Endometrium (tissue), 2 donors: ENCODE results near the gene B3GNT9.

Experiments
- FAIRE-seq: peaks from 2 replicates; lab custom pipeline; 2012; peaks lifted over from hg19 to GRCh38; lab: Jason Lieb, UNC
- donor health status: control.
- donor health status: control.

Gene B3GNT9

GRCh38 chr16:67112591-67113399, 38.0 kb downstream of the B3GNT9 start:
- FAIRE-seq: no peak

- no peak for FAIRE-seq
Measured at GRCh38 chr16:67111951-67112444, 38.8 kb downstream of the B3GNT9 start.

GRCh38 chr16:67109407-67110135, 41.2 kb downstream of the B3GNT9 start, which contains the start of gene PHAF1:
TSS of gene PHAF1 (plus strand) at chr16:67109941. CDS start at chr16:67110176, 235 bp downstream.
- no peak for FAIRE-seq

DNA sequence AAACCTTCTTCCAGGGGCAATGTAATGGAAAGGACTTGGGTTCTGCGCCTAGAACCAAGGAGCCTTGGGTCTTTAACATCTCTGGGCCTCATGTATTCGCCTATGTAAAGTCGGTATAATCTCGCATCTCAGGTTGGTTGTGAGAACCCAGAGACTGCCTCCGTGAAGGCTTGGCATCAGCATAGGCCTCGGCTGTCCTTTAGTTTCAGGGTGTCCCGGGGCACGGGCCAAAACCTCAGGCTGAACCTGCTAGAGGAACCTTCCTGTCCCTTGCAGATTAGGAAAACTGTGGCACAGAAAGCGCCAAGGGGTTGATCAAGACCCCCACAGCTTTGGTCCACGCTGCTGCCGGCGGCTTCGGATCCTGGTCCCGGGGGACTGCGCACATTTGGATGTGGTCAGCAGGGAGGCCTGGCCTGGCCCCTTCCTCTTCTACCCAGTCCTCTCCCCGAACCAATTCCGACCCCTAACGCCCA, 41.8 kb downstream of the B3GNT9 start:
- FAIRE-seq: no peak

- no peak for FAIRE-seq
Measured at GRCh38 chr16:67108489-67108888, 42.3 kb downstream of the B3GNT9 start.

- no peak for FAIRE-seq
Measured at GRCh38 chr16:67105881-67106280, 44.9 kb downstream of the B3GNT9 start.

DNA sequence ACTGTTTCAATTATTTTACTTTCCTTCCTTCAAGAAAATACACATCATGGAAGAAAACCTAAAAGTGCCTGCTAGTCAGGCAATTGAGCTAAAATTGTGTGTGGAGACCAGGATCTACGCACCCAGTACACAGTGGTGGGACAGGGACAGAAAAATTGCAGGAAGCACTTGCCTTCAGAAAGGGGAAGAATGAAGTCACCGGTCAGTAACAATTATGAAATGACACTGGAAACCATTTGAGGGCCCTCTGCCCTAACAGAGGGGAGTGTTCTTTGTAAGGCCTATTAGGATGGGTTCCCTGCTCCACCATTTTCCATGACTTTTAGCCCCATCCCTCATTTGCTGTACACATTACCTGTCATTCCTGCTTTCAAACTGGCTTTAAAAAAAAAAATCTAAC, 45.6 kb downstream of the B3GNT9 start:
- no peak for FAIRE-seq

- FAIRE-seq: no peak
Measured at GRCh38 chr16:67104845-67105244, 46.0 kb downstream of the B3GNT9 start.

DNA sequence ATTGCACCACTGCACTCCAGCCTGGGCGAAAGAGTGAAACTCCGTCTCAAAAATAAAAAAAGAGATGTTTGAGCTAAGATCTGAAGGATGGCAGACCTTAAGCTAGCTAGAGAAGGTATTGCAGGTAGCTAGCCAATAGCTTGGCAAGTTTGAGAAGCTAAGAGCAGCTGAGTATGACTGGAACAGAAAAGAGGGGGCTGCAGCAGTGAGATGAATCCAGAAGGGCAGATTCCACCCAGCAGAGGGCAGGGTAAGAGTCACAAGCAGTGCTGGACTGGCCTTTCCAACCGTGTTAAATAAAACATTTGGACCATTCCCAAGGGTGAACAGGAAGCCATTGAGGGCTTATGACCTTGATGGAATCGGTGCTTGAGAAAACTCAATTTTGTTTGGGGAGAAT, 46.7 kb downstream of the B3GNT9 start:
- FAIRE-seq: no peak

- no peak for FAIRE-seq
Measured at GRCh38 chr16:67101311-67102082, 49.3 kb downstream of the B3GNT9 start.

- no peak for FAIRE-seq
Measured at GRCh38 chr16:67100569-67101310, 50.1 kb downstream of the B3GNT9 start.

- FAIRE-seq: no peak
Measured at GRCh38 chr16:67098599-67098998, 52.2 kb downstream of the B3GNT9 start.
